Glutamatergic neuron (in vitro differentiated cells): Measurements from ENCODE around the gene CDYL. TPM values are rescaled to one million over a fixed set of nuclear protein-coding genes. Genes with fewer than 3 reads are reported as not detected.

ENCODE experiments used
- DNase-seq: peaks from one replicate; pipeline ENCODE4 v3.0.0; 2022
- H3K27ac Mint-ChIP-seq: one replicate; pipeline ENCODE4 v1.8.0; 2020; ENCODE audit warnings: mild to moderate bottlenecking, mixed read lengths, inconsistent platforms; ENCODE audit not compliant: unreplicated experiment
- H3K27me3 Mint-ChIP-seq: one replicate; pipeline ENCODE4 v1.8.0; 2020; ENCODE audit warnings: mild to moderate bottlenecking, moderate library complexity, mixed read lengths, inconsistent platforms; ENCODE audit not compliant: unreplicated experiment
- H3K36me3 Mint-ChIP-seq: one replicate; pipeline ENCODE4 v1.8.0; 2020; ENCODE audit warnings: mild to moderate bottlenecking, mixed read lengths, inconsistent platforms; ENCODE audit not compliant: unreplicated experiment
- H3K4me1 Mint-ChIP-seq: one replicate; pipeline ENCODE4 v1.8.0; 2020; ENCODE audit warnings: mild to moderate bottlenecking, low read depth, mixed read lengths, inconsistent platforms; ENCODE audit not compliant: unreplicated experiment
- H3K4me3 Mint-ChIP-seq: one replicate; pipeline ENCODE4 v1.8.0; 2020; ENCODE audit warnings: mild to moderate bottlenecking, mixed read lengths, inconsistent platforms; ENCODE audit not compliant: unreplicated experiment
- H3K9me3 Mint-ChIP-seq: one replicate; pipeline ENCODE4 v1.8.0; 2020; ENCODE audit warnings: mild to moderate bottlenecking, moderate library complexity, mixed read lengths, inconsistent platforms; ENCODE audit not compliant: unreplicated experiment
- total RNA-seq: library from RNA; stranded (reverse); fragmentation: NEBNext Ultra II Directional; extraction: Animal tissue kit (Norgen Biotek cat#: 25700); gene quantifications from one replicate; pipeline ENCODE4 v1.2.1, GENCODE V29; 2021; ENCODE audit not compliant: unreplicated experiment
- TF ChIP-seq, protein P1 (sequence below): fragments of 200-600 bp; sonication (generic); IDR thresholded peaks from one replicate; pipeline ENCODE4 v1.5.0; 2021; ENCODE audit not compliant: partially characterized antibody, unreplicated experiment

CDYL gene
- total RNA-seq, 1 donor from 2014 or later = 63.3 TPM

DNA sequence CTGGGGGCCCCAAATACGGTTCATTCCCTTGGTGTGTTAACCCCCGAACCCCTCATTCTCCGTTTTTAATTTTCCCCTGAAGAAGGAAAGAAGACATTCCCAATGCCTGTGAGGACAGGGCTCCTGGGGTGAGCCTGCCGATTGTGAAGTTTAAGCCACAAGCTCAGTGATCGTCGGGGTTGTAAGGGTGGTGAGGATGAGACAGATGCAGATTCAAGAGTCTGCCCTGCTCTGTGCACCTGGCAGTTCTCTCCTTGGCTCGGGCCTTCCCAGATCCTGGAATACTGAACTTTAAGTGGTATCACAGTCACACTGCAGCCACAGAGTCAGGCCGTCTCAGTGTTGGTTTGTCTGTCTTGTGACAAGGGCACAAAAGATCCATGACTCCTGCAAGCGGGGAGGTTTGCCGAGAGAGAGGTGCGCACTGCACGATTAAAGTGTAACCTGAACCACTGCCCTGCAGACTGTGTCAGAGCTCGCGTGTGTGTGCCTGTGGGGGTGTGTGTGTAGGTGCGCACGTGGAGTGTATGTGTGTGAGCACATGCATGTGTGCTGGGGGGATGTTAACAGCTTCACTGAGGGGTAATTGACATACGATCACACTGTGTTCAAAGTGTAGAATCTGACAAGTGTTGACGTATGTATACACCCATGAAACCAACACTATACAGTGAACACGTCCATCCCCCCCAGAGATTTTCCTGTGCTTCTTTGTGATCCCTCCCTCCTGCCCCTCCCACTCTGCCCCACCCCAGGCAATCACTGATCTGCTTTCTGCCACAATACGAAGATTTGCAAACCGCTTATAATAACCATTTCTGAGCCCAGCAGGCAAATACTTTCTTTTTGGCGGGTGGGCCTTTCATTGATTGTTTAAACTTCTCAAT, 188.7 kb downstream of the CDYL start:
- DNase-seq = no peak
- TF ChIP-seq, protein P1, sequence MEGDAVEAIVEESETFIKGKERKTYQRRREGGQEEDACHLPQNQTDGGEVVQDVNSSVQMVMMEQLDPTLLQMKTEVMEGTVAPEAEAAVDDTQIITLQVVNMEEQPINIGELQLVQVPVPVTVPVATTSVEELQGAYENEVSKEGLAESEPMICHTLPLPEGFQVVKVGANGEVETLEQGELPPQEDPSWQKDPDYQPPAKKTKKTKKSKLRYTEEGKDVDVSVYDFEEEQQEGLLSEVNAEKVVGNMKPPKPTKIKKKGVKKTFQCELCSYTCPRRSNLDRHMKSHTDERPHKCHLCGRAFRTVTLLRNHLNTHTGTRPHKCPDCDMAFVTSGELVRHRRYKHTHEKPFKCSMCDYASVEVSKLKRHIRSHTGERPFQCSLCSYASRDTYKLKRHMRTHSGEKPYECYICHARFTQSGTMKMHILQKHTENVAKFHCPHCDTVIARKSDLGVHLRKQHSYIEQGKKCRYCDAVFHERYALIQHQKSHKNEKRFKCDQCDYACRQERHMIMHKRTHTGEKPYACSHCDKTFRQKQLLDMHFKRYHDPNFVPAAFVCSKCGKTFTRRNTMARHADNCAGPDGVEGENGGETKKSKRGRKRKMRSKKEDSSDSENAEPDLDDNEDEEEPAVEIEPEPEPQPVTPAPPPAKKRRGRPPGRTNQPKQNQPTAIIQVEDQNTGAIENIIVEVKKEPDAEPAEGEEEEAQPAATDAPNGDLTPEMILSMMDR = no peak
- peaks cover 4% of the 10 kb centered on the region for H3K36me3 Mint-ChIP-seq
- H3K4me1 Mint-ChIP-seq = peaks cover 3% of the 10 kb centered on the region
- H3K9me3 Mint-ChIP-seq = no peaks in the 10 kb centered on the region
- H3K27me3 Mint-ChIP-seq = no peaks in the 10 kb centered on the region
- H3K4me3 Mint-ChIP-seq = no peak overlapping the region
- no peak overlapping the region for H3K27ac Mint-ChIP-seq

GRCh38 chr6:4965562-4966389, 189.6 kb downstream of the CDYL start:
- H3K9me3 Mint-ChIP-seq = no peaks in the 10 kb centered on the region
- H3K36me3 Mint-ChIP-seq = peaks cover 4% of the 10 kb centered on the region
- DNase-seq = no peak
- peaks cover 3% of the 10 kb centered on the region for H3K4me1 Mint-ChIP-seq
- TF ChIP-seq, protein P1 = no peak
- H3K4me3 Mint-ChIP-seq = no peak overlapping the region
- H3K27ac Mint-ChIP-seq = no peak overlapping the region
- no peaks in the 10 kb centered on the region for H3K27me3 Mint-ChIP-seq

- H3K27ac Mint-ChIP-seq = no peak overlapping the region
- H3K36me3 Mint-ChIP-seq = peaks cover 4% of the 10 kb centered on the region
These were observed 191.3 kb downstream of the CDYL start for GRCh38 chr6:4967301-4968030.

DNA sequence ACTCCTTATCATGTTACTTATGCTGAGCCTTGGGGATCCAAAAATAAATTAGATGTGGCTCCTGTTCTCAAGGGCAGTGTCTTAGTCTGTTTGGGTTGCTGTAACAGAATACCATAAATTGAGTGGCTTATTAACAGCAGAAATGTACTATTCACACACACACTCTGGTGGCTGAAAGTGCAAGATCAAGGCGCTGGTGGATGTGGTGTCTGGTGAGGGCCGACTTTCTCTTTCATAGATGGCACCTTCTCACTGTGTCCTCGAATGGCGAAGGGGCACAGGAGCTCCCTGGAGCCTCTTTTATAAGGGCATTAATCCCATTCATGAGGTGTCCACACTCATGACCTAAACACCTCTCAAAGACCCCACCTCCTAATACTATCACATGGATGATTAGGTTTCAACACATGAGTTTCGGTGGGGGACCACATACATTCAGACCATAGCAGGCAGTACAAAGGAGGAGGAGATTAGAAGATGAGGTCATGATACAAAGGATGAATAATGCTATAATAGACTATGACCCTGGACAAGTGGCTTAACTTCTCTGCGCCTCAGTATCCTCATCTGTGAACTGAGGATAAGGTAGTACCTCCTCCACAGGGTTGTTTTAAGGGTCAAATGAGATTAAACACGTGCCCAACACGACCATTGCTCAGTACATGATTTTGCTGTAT, 193.5 kb downstream of the CDYL start:
- no peak for DNase-seq
- H3K36me3 Mint-ChIP-seq = peaks cover 4% of the 10 kb centered on the region
- no peak overlapping the region for H3K27ac Mint-ChIP-seq
- TF ChIP-seq, protein P1 = no peak
- H3K4me3 Mint-ChIP-seq = no peak overlapping the region
- peaks cover 3% of the 10 kb centered on the region for H3K4me1 Mint-ChIP-seq
- no peaks in the 10 kb centered on the region for H3K9me3 Mint-ChIP-seq
- H3K27me3 Mint-ChIP-seq = peaks cover 5% of the 10 kb centered on the region

More at GRCh38 chr6:4967301-4968030, 191.3 kb downstream of the CDYL start:
- no peak for DNase-seq
- TF ChIP-seq, protein P1 = no peak
- Mint-ChIP-seq H3K4me1 (peaks cover 3% of the 10 kb centered on the region), H3K9me3 (no peaks in the 10 kb centered on the region), H3K27me3 (peaks cover 4% of the 10 kb centered on the region), H3K4me3 (no peak overlapping the region)
